Activated CD8-positive, alpha-beta memory T cell treated with anti-CD3 and anti-CD28 coated beads for 24 hours (primary cell): ENCODE results near the gene PELI2.
"Not testable (repeated sequence)": the region's sequence is repeated elsewhere in the genome, so short reads cannot be mapped to it uniquely, and the experiment has no call there.

ENCODE experiments used
- DNase-seq: peaks from one replicate; pipeline ENCODE4 v3.0.0-alpha.2; 2020

The PELI2 gene

GRCh38 chr14:56144176-56144575 lies 26.0 kb downstream of the PELI2 start:
- no peak for DNase-seq

- no peak for DNase-seq
Measured at GRCh38 chr14:56145181-56145769, 27.1 kb downstream of the PELI2 start.

- DNase-seq: no peak
Measured at GRCh38 chr14:56145965-56146364, 27.8 kb downstream of the PELI2 start.

GRCh38 chr14:56147449-56147848 lies 29.2 kb downstream of the PELI2 start:
- no peak for DNase-seq

- no peak for DNase-seq
Measured at GRCh38 chr14:56147986-56148901, 30.0 kb downstream of the PELI2 start.

GRCh38 chr14:56149151-56149550 lies 30.9 kb downstream of the PELI2 start:
- no peak for DNase-seq

- DNase-seq: no peak
Measured at GRCh38 chr14:56149995-56150394, 31.8 kb downstream of the PELI2 start.

- no peak for DNase-seq
Measured at GRCh38 chr14:56150645-56151345, 32.6 kb downstream of the PELI2 start.

- no peak for DNase-seq
Measured at GRCh38 chr14:56152221-56152620, 34.0 kb downstream of the PELI2 start.

GRCh38 chr14:56153267-56153666 lies 35.1 kb downstream of the PELI2 start:
- no peak for DNase-seq

- no peak for DNase-seq
Measured at GRCh38 chr14:56154321-56154720, 36.1 kb downstream of the PELI2 start.

GRCh38 chr14:56156096-56156495 lies 37.9 kb downstream of the PELI2 start:
- no peak for DNase-seq

- no peak for DNase-seq
Measured at GRCh38 chr14:56159066-56159465, 40.9 kb downstream of the PELI2 start.

- no peak for DNase-seq
Measured at GRCh38 chr14:56160088-56160487, 41.9 kb downstream of the PELI2 start.

GRCh38 chr14:56161658-56162057 lies 43.4 kb downstream of the PELI2 start:
- DNase-seq: no peak

GRCh38 chr14:56162476-56162875 lies 44.3 kb downstream of the PELI2 start:
- DNase-seq: no peak

- not testable (repeated sequence) for DNase-seq
Measured at GRCh38 chr14:56166579-56166978, 48.4 kb downstream of the PELI2 start.

- no peak for DNase-seq
Measured at GRCh38 chr14:56168007-56168616, 49.9 kb downstream of the PELI2 start.

- DNase-seq: no peak
Measured at GRCh38 chr14:56170028-56170427, 51.8 kb downstream of the PELI2 start.

- DNase-seq: no peak
Measured at GRCh38 chr14:56170877-56171422, 52.7 kb downstream of the PELI2 start.

GRCh38 chr14:56172074-56172473 lies 53.9 kb downstream of the PELI2 start:
- DNase-seq: no peak

- DNase-seq: no peak
Measured at GRCh38 chr14:56172571-56172971, 54.4 kb downstream of the PELI2 start.

GRCh38 chr14:56173365-56173922 lies 55.2 kb downstream of the PELI2 start:
- DNase-seq: no peak
